HG02885 (cell line): Measurements from ENCODE around the gene BRCA1.
A peak's percentile ranks its signal among the peaks of the same experiment; 100 is the strongest.
"Not testable (repeated sequence)": the region's sequence is repeated elsewhere in the genome, so short reads cannot be mapped to it uniquely, and the experiment has no call there.

Experiments used
- ATAC-seq: cut with Tn5 transposase; IDR thresholded peaks from one replicate; pipeline ENCODE4 v1.9.1; 2021; ENCODE audit warnings: mild to moderate bottlenecking; ENCODE audit not compliant: unreplicated experiment, poor library complexity

BRCA1 gene

DNA sequence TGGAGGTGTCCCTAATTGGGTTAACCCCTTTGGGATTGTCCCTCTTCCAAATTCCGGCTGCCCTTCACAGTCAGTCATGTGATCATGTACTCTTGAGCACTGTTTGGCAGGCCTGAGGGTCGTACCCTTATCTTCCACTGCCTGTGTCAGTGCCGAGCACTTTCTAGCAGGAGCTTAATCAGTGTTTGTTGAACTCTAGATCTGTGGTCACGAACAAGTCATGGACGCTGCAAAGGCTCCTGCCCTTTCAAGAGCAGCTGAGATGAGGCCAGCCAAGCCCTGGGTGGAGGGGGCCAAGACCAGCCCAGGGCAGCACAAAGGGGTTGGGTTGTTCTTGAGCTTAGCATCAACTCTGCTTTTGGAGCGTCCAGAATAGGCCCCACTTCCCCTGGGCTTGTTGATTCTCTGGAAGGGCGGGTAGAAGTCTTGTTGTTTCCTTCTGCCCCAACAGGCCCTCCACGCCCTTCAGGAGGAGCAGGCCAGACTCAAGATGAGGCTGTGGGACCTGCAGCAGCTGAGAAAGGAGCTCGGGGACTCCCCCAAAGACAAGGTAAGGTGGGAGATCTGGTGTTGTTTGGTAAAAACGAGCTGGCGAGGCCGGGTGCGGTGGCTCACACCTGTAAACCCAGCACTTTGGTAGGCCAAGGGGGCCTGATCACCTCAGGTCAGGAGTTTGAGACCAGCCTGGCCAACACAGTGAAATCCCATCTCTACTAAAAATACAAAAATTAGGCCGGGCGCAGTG is 113.3 kb downstream of the BRCA1 start:
- ATAC-seq = no peak

DNA sequence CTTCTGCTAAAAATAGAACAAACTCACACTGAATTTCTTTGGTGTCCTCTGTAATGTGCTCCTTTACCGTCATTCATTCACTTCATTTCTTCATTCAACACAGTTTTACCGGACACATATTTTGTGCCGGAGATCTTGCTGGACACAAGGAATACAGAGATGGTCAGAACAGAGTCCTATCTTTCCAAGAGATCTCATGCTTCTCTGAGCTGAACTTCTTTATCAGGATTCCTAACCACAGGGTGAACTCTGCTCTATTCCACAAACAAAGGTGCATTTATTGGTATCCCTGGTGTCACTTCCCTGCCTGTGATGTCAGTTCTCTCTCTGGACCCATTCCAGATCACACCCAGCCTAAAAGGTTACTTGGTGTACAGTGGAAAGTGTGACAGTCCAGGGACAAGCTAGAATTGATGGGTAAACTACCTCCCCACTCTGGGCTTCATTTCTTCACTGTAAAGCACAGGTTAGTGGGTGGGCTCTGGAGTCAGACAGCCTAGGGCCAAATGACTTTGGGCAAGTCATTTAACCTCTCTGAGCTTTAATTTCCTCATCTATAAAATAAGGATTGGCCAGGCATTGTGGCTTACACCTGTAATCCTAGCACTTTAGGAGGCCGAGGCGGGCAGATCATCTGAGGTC is 114.4 kb downstream of the BRCA1 start:
- ATAC-seq = no peak

DNA sequence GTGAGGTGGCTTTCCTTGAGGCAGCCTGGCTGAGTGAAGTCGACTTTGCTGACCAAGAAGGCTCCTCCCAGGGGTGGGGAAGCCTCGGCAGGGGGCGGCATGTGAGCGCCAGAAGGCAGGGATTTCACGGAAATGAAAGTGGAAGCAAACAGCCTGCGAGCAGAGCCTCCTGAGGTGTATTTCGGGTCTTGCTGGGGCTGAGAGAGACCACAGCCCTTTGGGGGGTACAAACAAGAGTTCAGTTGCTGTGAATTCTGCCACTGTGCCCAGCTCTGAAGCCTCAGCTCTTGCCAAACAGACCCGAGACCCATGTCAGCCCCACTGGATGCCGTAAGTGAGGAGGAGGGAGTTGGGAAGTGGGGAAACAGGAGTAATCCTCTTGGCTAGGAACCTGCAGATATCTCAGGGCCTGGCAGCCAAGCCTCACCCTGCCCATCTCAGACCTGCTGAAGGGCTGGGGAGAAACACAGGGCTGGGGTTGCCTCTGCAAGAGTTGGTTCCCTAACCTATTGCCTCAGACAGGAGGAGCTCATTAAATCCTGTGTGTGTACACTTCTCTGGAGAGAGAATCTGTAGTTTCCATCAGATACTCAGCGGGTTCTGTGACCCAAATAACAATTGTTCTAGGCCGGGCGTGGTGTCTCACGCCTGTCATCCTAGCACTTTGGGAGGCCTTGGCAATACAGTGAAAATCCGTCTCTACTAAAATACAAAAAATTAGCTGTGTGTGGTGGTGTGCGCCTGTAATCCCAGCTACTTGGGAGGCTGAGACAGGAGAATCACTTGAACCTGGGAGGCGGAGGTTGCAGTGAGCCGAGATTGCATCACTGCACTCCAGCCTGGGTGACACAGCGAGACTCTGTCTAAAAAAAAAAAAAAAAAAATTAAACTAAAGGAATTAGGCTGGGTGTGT is 118.3 kb downstream of the BRCA1 start, which contains the start of gene IFI35:
TSS of gene IFI35 (plus strand) at position 146 of the 913 bp plus-strand sequence. CDS start at position 310, 164 bp downstream.
- peak; percentile 82 for ATAC-seq

DNA sequence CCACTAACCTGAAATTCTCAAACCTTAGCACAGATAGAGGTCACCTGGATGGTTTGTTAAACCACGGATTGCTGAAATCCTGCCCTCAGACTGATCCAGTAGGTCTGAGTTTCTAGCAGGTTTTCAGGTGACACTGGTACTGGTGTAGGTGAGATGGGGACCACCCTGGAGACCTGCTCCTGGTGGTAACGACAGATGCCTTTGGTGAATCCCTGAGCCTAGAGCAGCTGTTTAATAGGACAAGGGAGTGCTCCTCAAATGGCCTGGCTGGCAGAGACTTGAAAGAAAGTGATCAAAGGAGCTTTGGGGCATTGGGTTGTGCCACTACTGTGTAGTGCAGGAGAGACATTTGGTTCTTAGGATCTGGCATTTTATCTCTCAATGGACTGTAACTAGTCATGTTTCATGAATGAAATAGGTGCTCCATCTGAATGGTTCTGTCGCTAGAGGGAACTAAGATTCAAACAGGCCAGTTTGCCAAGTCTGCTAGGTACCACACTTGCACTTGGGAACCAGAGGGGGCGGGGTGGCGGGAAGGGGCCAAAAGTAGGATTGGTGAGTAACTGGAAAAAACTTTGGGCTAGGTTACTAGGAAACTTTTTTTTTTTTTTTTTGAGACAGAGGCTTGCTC is 121.5 kb downstream of the BRCA1 start:
- ATAC-seq = no peak

DNA sequence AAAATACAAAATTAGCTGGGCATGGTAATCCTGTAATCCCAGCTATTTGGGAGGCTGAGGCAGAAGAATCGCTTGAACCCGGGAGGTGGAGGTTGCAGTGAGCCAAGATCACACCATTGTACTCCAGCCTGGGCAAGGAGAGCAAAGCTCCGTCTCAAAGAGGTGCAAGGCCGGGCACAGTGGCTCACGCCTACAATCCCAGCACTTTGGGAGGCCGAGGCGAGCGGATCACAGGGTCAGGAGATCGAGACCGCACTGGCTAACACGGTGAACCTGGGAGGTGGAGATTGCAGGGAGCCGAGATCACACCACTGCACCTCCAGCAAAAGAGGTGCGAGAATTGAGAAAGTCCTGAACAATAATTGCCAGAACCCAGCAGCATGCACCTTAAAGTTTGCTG is 124.3 kb downstream of the BRCA1 start:
- not testable (repeated sequence) for ATAC-seq

DNA sequence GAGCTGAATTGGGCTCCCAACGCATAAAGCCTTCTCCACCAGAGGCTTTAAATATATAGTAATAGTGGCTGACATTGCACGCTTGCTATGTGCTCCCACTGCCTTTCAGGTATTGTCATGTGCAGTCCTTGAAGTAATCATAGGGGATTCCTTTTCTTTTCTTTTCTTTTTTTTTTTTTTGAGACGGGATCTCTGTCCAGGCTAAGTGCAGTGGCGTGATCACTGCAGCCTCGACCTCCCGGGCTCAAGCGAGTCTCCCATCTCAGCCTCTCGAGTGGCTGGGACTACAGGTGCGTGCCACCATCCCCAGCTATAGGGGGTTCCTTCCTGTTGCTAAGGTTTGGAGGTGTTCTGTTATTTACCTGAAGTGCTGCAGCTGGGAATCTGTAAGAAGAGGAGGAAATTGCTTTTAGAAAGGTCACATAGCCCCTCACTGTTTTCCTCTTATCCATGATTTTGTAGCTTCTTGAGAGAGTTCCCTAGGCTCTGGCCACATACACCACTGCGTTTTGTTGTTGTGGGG is 126.1 kb downstream of the BRCA1 start:
- no peak for ATAC-seq

DNA sequence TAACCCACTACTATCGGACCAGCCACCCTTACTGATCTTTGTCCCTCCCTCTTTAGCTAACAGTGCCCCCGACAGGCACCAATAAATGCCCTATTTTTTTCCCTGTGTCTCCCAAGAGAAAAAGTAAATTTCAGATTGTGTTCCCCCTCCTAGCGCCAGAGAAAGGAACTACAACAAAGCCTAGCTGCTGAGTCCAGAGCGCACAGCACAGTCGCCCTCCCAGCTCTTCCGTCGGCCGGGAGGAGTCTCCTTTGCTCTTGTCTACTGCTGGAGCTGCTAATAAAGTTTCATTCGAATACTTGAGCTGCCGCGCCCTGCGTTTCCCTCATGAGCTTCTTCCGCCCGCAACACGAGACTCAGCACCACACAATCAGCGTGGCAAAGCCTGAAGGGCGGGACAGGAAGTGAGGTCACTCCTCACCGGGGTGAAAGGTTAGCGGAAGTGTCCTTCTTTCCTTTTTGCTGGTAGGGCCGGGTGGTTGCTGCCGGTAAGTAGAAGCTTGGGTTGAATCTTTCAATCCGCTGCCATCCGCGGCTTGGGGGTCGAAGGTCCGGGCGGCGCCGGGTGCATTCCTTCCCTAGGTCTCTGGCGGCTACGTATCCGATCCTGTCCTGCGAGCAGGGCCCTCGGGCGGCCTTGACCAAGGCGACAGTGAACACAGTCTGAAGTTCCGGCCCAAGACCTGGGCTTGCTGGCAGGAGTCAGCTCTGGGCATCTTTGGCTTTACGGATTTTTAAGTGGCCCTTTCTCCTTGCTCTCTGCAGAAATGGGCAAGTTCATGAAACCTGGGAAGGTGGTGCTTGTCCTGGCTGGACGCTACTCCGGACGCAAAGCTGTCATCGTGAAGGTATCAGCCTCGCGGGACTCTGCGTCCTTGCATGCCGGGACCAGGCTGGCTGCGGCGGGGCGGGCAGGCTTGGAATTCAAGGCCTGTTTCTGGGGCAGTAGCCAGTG is 126.9 kb downstream of the BRCA1 start, which contains the start of gene RPL27:
TSS of gene RPL27 (plus strand) at position 436 of the 955 bp plus-strand sequence. CDS start at position 768, 332 bp downstream.
- ATAC-seq = peak; percentile 95

DNA sequence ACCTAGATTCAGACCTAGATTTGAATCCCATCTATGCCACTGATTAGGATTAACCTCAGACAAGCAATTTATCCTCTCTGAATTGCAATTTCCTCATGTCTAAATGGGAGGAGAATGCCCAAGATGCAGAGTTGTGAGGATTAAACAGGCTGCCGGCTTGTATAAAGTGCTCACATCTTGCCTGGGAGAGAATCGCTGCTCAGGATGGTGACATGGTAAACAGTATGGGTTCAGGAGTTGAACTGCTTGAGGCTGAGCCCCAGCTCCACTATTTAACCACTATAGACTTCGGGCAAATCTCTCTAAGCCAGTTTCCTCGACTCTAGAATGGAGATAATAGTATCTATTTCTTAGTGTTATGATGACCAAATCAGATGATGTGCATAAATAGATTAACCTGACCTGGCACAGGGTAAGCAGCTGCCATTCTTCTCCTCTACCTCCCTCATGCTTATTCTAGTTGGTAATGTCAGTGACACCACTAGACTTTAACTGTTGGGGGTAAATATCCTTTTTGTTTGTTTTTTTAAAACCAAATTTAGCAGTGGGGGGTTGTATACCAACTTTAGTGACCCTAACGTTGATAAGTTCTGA is 127.7 kb downstream of the BRCA1 start:
- ATAC-seq = no peak
